ENCODE data around the gene MPND.

Gene MPND

GRCh38 chr19:4352701-4353121 is 9.3 kb downstream of the MPND start:
- TF ChIP-seq ZFX (IDR thresholded peaks at IDR 0.05): no peak
- TF ChIP-seq CTCF (conservative IDR thresholded peaks at IDR 0.05): peak; percentile 95
- no peak overlapping the region for H3K27ac ChIP-seq

GRCh38 chr19:4354282-4354681 is 10.9 kb downstream of the MPND start:
- TF ChIP-seq ZFX (IDR thresholded peaks at IDR 0.05) (no peak), CTCF (conservative IDR thresholded peaks at IDR 0.05) (no peak)
- no peak overlapping the region for H3K27ac ChIP-seq

- no peak overlapping the region for H3K27ac ChIP-seq
- no peak for TF ChIP-seq CTCF (conservative IDR thresholded peaks at IDR 0.05)
- no peak for TF ChIP-seq ZFX (IDR thresholded peaks at IDR 0.05)
These were observed 11.5 kb downstream of the MPND start for GRCh38 chr19:4354897-4355296.

GRCh38 chr19:4357095-4357797 is 13.9 kb downstream of the MPND start:
- no peak overlapping the region for H3K27ac ChIP-seq
- TF ChIP-seq ZFX (IDR thresholded peaks at IDR 0.05) (no peak), CTCF (conservative IDR thresholded peaks at IDR 0.05) (no peak)

GRCh38 chr19:4357921-4358326 is 14.6 kb downstream of the MPND start:
- no peak for TF ChIP-seq ZFX (IDR thresholded peaks at IDR 0.05)
- TF ChIP-seq CTCF (conservative IDR thresholded peaks at IDR 0.05): no peak
- no peak overlapping the region for H3K27ac ChIP-seq

- H3K27ac ChIP-seq: no peak overlapping the region
- TF ChIP-seq ZFX (IDR thresholded peaks at IDR 0.05) (no peak), CTCF (conservative IDR thresholded peaks at IDR 0.05) (no peak)
These were observed 15.6 kb downstream of the MPND start for GRCh38 chr19:4358709-4359626.

GRCh38 chr19:4359627-4360000 is 16.3 kb downstream of the MPND start:
- H3K27ac ChIP-seq: no peak overlapping the region
- TF ChIP-seq ZFX (IDR thresholded peaks at IDR 0.05) (no peak), CTCF (conservative IDR thresholded peaks at IDR 0.05) (no peak)
